ENCODE results near the gene MICU1.
"Not testable (repeated sequence)": the region's sequence is repeated elsewhere in the genome, so short reads cannot be mapped to it uniquely, and the experiment has no call there.

Gene MICU1

DNA sequence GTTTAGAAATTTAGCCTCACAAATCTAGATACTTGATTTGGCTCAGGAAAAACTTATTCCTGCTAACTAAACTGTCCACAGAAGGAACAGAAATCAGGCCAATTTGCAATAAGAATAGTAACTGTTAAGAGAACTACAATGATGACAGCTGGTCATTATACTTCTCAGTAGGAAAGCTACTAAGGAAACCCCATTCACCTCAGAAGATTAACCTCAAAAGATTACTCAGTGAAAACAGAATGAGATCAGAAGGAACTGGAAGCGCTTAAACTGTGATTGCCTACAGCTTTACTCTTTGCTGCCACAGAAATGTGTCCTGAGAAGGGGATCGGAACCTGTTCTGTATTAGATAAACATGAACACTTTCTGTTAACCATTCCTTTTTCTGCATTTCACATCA lies 246.8 kb downstream of the MICU1 start:
- no peak for DNase-seq

DNA sequence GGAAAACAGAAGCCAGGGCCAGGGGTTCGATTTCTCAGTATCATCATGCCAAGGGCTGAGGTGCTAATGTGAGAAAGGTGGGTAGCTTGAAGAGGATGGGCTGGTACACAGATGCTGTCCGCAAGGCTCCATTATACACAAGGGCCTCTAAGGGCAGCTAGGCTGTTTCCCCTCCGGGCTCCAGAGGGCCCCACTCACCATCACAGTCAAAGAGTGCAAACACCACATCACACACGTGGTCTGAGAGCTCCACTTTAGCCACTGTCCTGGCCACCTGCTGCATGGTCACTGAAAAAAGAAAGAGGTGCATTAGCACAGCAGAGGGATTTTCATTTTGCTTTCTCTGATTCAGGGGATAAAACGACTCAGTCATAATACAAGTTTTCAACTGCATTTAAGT lies 250.3 kb downstream of the MICU1 start:
- no peak for DNase-seq

DNA sequence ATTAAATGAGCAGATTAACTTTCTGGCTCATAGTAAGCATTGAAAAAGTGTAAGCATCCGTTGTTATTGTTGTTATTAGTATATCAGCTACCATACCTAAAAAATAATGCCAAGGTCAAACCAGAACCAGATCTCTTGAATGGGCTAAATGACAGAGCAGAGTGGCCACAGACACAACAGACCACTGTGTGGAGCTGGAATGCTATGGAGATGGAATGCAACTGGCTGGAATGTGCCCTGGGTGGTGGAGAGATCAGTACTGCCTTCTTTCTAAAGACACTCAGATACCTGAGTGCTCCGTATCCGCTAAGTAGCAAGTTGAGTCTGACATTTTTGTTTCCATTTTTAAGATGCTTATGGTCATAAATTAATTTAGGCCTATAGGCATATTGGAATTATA lies 250.7 kb downstream of the MICU1 start:
- DNase-seq, result no peak

DNA sequence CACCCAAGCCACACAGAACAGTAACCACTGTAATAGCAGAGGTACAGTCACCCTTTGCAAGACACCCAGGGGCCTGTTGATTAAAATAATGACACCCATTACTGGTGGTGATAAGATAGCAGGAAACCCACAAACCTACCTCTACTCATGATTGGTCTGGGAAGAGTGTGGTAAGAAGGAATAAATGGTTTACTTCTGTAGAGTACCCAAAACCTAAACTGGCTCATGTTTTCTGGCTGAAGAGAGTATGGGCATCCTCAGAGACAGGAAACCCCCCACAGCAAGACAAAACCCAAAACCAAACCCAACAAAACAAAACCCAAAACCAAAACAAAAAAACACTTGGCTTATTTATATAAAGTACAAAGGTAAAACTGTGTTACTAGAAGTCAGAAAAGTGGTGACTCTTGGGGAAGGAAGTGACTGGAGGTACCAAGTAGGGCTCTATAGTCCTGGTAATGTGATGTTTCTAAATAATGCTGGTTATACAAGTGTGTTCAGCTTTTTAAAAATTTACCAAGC lies 255.6 kb downstream of the MICU1 start:
- peak; percentile 25 for DNase-seq

DNA sequence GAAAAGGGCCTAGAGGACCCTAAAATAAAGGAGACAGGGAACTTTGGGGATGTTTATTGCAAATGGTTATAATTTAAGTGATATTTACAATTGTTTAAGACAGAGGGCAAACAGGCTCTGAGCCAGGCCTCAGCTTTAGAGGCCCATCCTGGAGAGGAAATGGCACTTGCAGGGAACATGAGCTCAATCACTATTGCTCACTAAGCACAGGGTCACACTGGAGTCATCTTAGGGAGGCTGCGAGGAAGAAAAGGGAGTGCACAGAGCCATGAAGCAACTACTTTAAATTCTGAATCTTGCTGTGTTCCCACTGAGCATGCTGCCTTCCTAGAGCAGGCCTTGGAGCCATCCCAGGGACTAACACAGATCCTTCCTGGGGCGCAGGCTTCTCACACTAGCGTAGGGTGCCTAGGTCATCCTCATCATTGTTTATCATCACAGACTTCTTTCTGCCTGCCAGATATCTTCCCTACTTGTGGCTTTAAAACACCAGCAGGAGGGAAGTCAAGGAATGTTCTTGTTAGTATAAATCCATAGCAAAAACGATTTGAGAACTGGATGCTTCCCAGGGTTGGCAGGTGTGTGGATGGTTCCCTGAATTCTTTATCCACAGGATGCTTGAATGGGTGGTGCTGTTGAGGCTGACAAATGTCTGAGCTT lies 258.4 kb downstream of the MICU1 start:
- DNase-seq, result no peak

DNA sequence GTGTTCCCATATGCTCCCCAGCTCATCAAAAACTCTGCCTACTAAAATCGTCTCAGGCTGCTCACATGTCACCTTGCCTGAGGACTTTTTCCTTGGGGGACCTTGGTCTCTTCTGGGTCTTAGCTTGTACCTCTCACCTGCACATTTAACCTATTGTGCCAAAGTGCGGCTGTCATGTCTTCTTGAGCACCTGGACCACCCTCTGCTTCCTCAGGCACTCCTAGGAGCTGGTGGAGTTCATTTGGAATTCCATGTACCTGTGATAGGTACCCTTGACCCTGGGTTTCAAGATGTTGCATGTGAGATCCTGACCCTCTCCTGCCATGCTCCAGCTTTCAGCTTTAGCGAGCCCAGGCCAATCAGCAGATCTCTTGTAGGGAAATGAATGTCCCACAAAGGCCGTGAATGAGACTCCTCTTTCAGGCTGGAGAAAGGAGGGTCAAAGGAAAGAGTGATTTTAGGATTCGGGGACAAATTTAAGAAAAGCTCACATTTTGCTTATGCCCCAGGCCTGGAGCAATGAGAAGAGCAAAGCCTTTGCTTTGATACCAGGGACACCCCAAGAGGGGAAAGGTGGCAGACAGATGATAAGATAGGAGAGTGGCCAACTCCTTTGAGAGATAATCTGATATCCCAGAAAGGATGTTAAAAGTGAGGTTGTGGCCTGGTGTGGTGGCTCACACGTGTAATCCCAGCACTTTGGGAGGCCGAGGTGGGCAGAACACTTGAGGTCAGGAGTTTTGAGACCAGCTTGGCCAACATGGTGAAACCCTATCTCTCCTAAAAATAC lies 260.6 kb downstream of the MICU1 start:
- DNase-seq, result no peak

DNA sequence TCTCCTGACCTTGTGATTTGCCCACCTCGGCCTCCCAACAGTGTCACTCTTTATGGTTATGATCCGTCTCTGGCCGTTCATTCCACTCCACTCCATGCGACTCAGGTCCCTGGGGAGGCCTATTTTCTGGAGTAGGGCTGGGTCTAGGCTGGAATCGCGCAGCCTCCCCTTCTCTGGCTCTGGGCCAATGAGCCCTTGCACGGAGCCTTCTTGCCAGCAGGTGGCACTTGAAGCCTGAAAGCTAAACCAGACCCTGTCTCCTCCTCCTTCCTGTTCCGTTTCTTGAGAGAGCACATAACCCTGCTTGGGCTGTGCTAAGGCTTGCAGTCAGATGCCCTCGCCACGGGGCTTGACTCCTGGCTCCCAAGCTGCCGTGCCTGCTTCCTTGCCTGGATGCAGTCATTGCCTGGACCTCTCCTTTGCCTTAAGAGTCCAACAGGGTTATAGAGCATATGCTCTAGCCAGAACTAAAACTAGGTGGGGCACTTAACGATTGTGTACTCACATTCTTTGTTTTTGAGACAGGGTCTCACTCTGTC lies 261.6 kb downstream of the MICU1 start:
- peak; percentile 85 for DNase-seq

DNA sequence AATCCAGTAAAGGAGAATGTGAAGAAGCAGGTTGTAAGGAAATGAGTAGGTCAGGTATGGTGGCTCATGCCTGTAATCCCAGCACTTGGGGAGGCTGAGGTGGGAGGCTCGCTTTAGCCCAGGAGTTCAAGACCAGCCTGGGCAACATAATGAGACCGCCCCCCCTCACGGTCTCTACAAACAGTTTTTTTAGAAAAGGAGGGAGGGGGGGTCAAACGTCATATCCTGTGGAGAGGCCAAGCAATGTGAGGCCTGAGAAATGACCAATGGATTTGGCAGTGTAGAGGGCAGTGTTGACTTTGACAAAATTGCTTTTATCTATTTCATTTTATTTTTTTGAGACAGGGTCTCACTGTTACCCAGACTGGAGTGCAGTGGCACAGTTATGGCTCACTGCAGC lies 268.9 kb downstream of the MICU1 start:
- no peak for DNase-seq

DNA sequence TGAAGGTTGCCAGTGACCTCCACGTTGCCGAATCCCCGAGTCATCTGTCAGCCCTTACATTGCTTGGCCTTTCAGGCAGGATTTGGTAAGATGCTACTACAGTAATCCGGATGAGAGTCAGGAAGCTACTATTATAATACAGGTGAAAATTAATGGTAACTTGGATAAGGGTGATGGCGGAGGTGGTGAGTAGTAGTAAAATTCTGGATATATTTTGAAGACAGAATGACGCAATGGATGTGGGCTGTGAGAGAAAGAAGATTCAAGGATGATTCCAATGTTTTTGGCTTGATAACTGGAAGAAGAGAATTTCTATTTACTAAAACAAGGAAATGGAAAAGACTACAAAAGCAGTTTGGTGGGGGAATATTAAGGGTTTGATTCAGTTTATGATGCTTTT lies 269.8 kb downstream of the MICU1 start:
- no peak for DNase-seq

DNA sequence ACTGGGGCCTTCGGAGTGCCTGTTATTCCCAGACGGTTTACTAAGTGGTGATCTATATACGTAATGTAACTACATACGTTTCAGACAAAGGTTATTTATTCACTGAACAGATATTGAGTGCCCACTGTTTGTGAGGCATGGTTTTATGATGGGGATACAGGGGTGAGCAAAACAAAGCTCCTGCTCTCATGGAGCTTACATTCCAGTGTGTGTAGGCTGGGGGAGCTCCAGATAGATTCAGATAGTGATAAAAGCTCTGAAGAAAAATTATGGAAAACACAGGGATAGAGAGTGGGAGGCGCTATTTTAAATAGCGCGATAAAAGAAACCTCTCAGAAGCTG lies 270.7 kb downstream of the MICU1 start:
- DNase-seq, result no peak

DNA sequence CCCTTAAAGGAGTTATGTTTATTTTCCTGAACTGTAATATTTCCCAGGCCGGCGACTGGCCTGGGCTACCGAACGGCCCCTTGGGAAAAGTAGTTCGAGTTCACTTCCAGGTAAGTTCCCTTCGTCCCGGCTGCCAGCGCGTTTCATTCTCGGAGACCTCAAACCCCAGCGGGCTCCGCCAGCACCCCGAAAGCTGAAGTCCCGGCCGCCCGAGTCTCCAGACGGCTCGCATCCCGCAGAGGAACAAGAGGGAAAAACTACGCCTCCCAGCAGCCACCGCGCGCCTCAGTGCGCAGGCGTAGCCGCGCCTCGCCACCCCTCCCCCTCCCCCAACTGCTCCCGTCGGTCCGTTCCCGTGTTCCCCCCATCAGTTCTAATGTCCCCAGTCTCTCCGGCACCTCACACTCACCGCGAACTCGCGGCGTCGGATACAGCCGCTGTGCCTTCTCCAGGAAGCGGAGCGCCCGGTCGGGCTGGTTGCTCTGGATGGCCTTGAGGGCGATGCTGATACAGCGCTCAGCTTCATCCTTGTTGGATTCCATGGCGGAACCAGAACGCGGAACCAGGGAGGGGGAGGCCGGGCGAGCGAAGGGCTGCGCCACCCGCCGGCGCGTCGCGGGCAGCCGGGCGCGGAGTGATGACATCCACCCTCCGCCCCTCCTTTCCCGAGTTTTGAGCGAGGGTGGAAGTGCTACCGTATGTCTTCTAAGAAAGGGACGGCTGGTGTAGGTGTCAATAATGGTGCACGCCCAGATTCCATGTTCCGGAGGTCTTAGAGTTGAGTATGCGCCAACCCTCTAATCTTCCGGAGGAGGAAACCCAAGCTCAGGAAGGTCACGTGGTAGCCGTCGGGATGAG lies 271.3 kb downstream of the MICU1 start, which contains the start of gene DNAJB12:
DNAJB12 (minus strand) TSS at position 564 of the 858 bp plus-strand sequence; CDS start at position 542, 22 bp downstream.
- DNase-seq, result peak; percentile 84

DNA sequence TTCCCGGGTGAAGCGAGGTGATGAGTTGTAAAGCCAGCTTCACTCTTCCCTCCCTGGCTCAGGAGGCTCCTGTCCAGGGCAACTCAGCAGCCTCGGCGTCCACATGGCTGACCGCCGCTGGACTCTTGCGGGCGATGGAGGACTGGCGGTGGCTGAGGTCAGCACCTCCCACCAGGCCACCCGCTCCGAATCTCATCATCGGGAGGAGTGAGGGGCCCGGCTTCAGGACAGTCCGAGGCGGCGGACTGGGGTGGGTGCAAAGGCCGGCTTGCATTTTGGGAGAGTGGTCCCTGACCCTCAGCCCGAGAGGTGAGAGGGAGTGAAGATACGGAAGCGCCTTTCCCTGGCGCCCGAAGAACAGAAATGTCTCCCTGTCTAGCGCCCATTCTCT lies 271.9 kb downstream of the MICU1 start:
- no peak for DNase-seq

DNA sequence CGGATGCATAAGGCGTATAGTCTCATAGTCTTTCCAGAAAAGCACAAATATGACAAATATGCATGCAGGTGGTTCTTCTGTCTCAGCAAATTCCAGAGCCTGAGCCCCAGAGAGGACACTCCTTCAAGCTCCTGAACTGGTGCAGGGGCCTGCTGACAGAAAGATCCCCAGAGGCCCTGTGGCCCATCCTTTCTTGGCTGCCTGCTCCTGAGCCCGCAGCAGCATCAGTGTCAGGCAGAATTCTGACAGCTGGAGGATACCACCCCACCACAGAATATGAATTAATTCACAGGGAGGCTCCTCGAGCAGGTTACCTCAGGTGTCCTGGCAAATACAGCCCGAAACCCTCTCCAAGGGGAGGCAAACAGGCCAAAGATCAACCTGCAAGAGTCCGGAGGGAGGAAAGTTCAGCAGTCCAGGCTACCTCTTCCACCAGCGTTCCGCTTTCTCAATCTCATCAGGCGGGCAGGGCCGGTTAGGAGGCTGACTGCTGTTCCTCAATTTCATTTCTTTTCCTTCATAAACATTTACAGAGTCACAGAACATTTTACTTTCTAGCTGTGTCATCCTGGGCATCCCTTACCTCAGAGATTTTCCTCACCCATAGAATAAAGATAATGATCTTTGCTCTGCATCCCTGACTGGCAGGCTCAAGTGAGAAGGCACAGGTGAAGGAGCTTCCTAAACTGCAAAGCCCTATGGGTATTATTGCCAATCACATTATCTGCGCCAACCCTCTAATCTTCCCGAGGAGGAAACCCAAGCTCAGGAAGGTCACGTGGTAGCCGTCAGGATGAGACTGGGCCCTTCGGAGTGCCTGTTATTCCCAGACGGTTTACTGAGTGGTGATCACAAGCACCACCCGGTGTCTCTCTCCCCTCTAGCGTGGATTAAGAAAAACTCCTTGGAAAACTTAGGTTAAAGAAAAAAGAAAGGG lies 272.6 kb downstream of the MICU1 start:
- DNase-seq, result no peak

DNA sequence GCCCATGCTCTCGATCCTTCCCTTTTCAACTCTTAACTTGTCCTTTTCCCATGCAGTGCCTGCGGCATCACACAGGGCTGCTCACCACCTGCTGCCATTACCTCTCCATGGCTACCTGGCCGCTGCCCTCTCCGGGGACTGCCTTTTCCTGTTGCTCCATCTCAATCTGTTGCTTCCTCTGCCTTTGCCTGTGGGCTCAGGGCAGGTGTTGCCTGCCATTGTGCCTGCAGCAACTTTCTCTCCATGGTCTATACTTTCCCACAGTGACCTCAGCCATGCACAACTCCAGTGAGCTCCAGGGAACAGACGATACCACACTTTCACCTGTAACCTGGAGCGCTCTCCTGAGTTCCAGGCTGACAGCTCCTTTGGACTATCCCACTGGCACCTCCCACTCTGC lies 274.4 kb downstream of the MICU1 start:
- DNase-seq, result no peak

DNA sequence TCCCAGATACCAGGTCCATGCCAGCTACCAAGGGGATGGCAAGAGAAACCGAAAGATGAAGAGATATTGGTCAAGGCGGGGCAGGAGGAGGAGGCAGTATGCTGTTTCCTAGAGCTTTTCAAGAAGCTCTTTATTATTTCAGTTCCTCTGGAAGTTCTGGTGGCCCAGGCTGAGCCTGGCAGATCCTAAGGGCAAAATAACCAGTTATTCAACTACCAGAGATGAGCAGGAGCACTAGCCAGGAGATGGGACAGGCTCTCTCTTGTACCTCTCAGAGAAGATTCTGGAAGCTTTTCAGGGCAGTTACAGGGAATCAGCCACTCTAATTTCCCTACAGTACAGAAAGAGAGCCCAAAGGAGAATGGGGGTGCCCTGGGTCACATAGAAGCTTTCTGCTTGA lies 276.4 kb downstream of the MICU1 start:
- no peak for DNase-seq

DNA sequence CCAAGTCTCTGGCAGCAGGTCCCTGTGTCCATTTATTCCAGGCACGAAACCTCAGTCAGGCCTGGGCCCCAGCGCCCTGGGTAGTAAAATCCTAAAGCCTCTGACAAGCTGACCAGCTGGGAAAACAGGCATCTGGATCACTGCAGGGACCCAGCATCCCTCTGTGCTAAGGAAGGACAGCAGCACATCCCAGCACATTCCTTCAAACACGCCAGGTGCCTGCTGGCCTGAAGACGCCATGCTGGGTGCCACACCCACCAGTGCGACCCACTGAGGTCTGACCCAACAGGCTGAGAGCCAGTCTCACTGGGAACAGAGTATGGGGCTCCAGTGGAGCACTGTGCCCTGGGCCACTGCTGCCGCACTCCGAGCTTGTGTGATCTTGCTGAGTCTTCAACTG lies 277.6 kb downstream of the MICU1 start:
- no peak for DNase-seq

DNA sequence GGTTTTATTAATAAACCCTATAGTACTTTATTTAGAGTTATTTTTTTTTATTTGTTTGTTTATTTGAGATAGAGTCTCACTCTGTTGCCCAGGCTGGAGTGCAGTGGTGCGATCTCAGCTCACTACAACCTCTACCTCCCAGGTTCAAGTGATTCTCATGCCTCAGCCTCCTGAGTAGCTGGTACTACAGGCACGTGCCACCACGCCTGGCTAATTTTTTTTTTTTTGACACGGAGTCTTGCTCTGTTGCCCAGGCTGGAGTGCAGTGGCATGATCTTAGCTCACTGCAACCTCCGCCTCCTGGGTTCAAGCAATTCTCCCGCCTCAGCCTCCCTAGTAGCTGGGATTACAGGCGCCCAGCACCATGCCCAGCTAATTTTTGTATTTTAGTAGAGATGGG lies 279.8 kb downstream of the MICU1 start:
- DNase-seq, result not testable (repeated sequence)

DNA sequence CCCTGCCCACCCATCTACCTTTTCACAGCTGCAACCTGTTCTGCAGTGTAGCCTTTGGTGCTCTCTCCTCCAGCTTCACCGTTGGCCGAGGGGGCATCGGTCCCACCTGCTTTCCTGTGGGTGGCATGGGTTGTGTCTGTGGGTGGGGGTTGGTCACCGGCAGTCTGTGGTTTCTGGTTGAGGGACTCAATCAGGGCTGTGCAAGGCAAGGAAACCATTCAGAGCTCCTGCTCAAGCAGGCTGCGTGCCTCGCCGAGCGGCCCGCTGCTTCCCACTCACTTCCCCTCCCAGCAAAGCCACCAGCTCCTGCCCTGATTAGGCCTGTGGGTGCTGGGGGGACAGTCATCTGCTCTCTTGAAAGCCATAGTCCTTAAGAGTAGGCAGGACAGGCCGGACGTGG lies 280.9 kb downstream of the MICU1 start:
- no peak for DNase-seq

DNA sequence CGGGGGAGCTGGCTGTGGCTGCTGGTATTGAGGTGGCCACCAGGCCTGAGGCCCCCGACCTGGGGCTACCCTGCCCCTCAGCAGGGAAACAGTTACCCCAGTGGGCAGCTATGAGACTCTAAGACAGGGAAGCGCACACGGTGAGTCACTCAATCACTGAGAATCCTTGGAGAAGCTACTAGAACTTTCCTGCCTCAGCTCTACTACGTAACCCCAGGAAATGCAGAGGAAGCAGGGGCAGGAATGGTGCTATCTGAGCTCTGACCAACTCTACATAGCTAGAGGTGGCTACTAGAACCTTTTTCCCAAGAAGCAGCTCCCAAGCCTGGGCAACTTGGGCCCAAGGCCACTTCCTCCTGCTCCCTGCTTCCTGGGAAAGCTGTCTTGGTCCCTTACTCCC lies 283.0 kb downstream of the MICU1 start:
- DNase-seq, result no peak

DNA sequence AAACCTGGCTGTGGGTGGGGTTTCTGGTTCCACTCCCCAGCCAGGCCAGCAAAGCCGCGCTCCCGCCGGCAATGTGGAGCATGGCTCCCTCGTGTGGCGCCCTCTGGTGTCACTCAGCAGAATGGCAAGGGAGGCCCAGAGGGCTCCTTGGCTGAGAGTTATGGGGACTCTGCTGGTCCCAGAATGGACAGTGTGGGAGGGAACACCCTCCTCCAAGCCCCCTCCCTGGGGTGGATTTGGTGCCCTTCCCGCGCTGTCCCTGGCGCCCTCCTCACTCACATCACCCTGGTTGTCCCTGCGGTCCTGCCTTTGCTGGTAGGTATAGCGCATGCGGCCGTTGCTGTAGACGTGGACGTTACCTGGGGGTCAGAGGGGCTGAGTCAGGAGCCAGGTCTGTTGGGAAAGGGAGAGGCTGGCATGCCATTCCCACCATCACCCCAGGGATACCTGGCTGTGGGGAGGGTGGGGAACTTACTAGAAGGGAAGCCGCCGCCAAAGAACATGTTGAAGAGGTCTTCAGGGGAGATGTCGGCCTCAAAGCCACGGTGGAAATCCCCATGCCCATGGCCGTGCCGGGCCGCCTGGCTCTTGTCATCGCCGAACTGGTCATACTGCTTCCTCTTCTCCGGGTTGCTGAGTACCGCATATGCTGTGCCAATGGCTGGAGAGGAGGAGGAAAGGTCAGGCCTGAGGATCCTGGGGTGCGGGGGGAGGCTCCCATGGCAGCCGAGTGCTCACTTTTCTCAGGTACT lies 285.2 kb downstream of the MICU1 start:
- peak; percentile 73 for DNase-seq

DNA sequence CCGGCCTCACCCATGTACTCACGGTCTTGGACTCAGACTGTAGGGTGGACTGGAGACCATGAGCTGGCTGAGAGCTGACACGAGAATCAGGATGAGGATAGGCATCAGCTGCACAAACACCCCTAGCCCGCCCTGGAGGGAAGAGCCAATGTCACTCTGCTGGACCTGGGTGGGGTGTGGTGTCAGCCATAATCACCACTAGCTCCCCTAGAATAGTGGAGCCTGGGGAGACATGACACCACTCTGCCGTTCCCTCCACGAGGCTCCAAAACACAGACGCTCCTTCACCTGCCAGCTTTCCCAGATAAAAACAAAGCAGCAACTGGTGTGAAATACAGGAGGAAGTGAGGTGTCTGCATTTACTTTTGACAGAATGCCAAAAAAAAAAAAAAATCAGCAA lies 287.7 kb downstream of the MICU1 start:
- DNase-seq, result no peak

Measured in activated gamma-delta T cell treated with Interleukin-2 at 50 U/mL for 16 hours (primary cell).